GM12875 (cell line): ENCODE data around the gene CHCHD5.

Experiments used
- H3K4me3 ChIP-seq: one replicate; pipeline ENCODE4 v1.5.1; 2011; ENCODE audit warnings: low read depth, low read length, control low read depth
- TF ChIP-seq, protein P1 (sequence below): IDR thresholded peaks from 2 replicates; pipeline ENCODE4 v1.5.1; 2011; ENCODE audit warnings: low read depth, mild to moderate bottlenecking, control low read depth, inconsistent platforms, low read length, moderate library complexity, borderline replicate concordance; ENCODE audit not compliant: insufficient read depth

CHCHD5 gene

DNA sequence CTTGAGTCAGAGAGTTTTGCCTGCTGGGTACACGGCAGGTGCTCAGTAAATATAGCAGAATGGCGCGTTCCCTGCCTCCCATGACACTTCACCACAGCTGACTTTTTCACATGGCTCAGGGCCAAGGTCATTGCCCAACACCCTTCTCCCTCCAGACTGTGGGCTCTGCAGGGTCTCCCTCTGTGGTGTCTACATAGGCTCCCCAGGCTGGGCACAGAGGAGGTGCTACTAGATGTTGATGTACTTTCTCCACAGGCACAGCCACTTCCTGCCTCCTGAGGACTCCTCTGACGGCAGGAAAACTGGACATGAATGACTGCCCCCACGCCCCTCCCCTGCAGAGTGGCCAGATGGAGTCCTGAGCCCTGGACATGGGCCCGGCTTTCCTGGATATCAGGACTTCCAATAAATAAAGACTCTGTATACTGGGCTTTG is 4.2 kb downstream of the CHCHD5 start:
- no peak overlapping the region for H3K4me3 ChIP-seq
- TF ChIP-seq, protein P1, sequence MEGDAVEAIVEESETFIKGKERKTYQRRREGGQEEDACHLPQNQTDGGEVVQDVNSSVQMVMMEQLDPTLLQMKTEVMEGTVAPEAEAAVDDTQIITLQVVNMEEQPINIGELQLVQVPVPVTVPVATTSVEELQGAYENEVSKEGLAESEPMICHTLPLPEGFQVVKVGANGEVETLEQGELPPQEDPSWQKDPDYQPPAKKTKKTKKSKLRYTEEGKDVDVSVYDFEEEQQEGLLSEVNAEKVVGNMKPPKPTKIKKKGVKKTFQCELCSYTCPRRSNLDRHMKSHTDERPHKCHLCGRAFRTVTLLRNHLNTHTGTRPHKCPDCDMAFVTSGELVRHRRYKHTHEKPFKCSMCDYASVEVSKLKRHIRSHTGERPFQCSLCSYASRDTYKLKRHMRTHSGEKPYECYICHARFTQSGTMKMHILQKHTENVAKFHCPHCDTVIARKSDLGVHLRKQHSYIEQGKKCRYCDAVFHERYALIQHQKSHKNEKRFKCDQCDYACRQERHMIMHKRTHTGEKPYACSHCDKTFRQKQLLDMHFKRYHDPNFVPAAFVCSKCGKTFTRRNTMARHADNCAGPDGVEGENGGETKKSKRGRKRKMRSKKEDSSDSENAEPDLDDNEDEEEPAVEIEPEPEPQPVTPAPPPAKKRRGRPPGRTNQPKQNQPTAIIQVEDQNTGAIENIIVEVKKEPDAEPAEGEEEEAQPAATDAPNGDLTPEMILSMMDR: no peak

DNA sequence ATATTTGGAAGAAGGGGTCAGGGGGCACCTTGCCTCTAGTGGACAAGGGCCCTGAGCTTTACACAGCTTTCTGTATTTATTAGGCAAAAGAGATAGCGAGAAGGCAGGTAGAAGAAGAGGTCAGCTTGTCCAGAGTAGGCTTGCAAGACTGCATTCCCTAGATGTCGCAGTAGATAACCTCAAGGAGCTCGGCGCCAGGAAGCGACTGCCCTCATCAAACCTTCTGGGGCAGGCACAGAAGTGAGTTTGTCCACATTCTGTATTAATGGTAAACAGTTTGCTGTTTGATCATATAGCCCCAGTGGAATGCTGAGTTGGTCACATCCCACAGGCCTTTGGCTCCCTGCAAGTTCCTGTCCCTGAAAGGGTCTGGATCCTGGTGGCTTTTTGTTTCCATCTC is 7.0 kb downstream of the CHCHD5 start:
- TF ChIP-seq, protein P1: no peak
- no peak overlapping the region for H3K4me3 ChIP-seq

DNA sequence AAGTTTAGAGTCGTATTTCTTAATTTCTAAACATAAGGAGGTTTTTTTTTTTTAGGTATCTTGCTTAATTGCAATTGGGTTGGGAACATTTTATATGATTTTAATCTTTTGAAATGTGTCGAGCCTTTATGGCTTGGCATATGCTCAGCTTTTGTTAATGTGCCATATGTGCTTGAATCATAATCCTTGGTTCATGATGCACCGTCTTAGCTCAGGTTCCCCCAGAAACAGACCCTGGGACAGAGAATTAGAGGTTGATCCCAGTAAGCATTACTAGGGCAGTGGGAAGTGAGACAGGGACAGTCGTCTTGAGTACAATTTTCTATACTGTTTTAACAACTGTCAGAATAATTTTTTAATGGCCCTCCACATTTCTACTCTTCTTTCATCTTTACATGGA is 9.3 kb downstream of the CHCHD5 start:
- H3K4me3 ChIP-seq: no peak overlapping the region
- TF ChIP-seq, protein P1: no peak

DNA sequence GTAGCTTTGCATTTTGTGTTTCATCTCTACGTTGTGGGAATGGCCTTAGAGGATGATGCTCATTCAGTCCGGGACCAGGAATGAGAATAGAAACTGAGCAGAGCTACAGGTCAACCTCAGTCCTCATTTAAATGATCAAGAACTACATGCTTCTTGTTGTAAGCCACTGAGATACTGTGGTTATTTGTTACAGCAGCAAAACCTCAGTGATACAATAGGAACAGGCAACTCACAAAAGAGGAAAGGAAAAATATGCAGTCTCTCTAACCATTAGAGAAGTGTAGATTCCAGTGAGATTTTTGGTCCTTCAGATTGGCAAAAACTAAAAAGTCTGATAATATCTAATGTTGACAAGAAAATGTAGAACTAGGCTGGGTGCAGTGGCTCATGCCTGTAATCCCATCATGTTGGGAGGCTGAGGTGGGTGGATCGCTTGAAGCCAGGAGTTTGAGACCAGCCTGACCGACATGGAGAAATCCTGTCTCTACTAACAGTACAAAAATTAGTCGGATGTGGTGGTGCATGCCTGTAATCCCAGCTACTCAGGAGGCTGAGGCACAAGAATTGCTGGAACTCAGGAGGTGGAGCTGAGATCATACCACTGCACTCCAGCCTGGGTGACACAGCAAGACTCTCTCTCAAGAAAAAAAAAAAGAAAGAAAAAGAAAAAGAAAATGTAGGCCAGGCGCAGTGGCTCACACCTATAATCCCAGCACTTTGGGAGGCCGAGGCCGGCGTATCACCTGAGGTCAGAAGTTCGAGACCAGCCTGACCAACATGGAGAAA is 13.3 kb downstream of the CHCHD5 start:
- TF ChIP-seq, protein P1: no peak

GRCh38 chr2:112600634-112601033 is 16.2 kb downstream of the CHCHD5 start:
- TF ChIP-seq, protein P1: no peak
- no peak overlapping the region for H3K4me3 ChIP-seq

More for the DNA sequence above, 13.3 kb downstream of the CHCHD5 start:
- H3K4me3 ChIP-seq: no peak overlapping the region

GRCh38 chr2:112601754-112602153 is 17.3 kb downstream of the CHCHD5 start:
- no peak overlapping the region for H3K4me3 ChIP-seq
- TF ChIP-seq, protein P1: no peak

DNA sequence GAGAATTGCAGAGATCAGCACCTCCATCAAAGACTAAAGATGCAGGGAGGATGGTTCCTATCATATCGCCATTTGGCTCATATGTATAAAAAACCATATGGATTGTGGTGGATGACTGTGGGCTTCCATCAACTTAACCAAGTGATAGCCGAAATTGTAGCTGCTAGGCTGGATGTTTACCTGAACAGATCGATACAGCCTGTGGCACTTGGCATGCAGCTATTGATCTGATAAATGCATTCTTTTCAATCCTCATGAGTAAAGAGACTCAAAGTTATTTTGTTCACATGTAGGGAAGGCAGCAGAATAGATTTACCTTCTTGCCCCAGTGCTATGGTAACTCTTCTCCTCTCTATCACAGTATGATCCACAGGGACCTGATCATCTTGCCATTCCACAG is 18.5 kb downstream of the CHCHD5 start:
- TF ChIP-seq, protein P1: no peak
- no peak overlapping the region for H3K4me3 ChIP-seq
